ENCODE measurements around the gene SH3PXD2A.
"Not testable (repeated sequence)": the region's sequence is repeated elsewhere in the genome, so short reads cannot be mapped to it uniquely, and the experiment has no call there.

Gene SH3PXD2A

DNA sequence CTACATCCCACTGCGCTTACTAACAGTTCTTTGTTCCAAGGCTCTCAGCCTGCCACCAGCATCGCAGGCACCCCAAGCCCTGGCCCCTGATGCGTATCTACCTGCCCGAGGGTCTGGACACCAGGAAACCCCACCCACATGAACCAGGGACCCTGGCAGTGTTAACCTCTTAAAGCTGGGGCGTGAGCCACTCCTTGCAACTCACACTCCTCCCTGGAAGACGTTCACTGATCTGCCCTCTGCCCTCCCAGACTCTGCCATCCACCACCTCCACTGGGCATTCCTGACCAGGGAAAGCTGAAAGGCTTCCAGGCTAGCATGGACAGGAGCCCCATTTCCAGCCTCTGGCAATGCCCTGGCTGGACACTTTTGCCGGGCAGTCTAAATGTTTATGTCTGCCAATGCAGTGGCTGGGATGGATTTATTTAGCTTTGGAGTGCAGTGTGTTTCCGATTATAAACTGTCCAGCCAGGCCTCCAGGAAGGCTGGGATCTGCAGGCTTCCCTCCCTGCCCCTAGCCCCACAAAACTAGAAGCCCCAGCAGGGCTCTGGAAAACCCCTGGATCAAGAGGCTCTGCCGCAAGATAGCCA, 244.4 kb downstream of the SH3PXD2A start:
- Histone ChIP-seq H3K4me3 (ENCODE audit: low read depth, low read length) (no peak overlapping the region), H3K79me1 (ENCODE audit: low read length) (no peaks in the 10 kb centered on the region), H2AK5ac (ENCODE audit: low read length) (no peak overlapping the region), H3K27ac (ENCODE audit: low read depth, low read length) (no peak overlapping the region), H3K4me1 (ENCODE audit: control insufficient read depth in 1 of 2, insufficient read depth in 2 of 2, low read length in 2 of 2) (peaks cover 0 to 6% of the 10 kb centered on the region in 2 experiments), H3K23ac (ENCODE audit: low read length) (no peak overlapping the region), H3K4ac (ENCODE audit: low read depth, low read length) (no peak overlapping the region), H2BK12ac (ENCODE audit: low read length) (no peak overlapping the region), H3K14ac (ENCODE audit: low read length) (no peak overlapping the region), H2BK5ac (ENCODE audit: low read depth, low read length, poor library complexity) (no peak overlapping the region), H3K9me3 (ENCODE audit: insufficient read depth, low read depth, low read length) (peaks cover 2% of the 10 kb centered on the region), H3K36me3 (ENCODE audit: control insufficient read depth in 1 of 2, insufficient read depth in 2 of 2, low read length in 2 of 2) (peaks cover 2 to 5% of the 10 kb centered on the region in 2 experiments), H3K9ac (ENCODE audit: low read length) (no peak overlapping the region), H3K27me3 (ENCODE audit: insufficient read depth, low read length) (no peaks in the 10 kb centered on the region), H4K12ac (ENCODE audit: low read depth, low read length) (no peak overlapping the region), H2BK120ac (ENCODE audit: insufficient read depth, low read length, poor library complexity) (no peak overlapping the region), H3K79me2 (ENCODE audit: control insufficient read depth, insufficient read depth, low read length, poor library complexity) (no peaks in the 10 kb centered on the region), H3K4me2 (ENCODE audit: low read length) (no peak overlapping the region), H2AFZ (ENCODE audit: insufficient read depth, low read length, poor library complexity) (no peak overlapping the region), H4K91ac (ENCODE audit: low read depth, low read length) (no peak overlapping the region), H3K18ac (ENCODE audit: low read length) (no peak overlapping the region), H4K8ac (ENCODE audit: low read depth, low read length) (no peak overlapping the region)
- DNase-seq = no peak
- no CpG with 5 or more reads among the region's 9 CpGs for WGBS (ENCODE audit: extremely low coverage, insufficient coverage, insufficient read length)

DNA sequence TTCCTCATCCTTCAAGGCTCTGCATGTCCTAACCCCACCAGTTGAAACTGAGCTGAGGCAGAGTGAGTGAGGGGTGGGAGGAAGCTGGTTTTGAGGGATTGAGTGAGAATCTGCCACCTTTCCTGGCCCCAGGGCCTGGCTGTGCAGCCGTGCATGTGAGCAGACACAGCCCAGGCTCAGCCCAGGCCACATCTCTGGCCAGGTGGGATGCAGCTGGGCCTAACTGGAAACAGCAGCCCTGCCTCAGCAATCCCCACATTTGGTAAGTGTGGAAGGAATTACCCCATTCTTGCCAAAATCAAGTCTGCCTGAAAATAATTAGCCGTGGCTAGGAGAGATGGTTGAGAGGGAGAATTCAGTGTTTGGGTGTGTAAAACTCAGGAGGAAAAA, 245.3 kb downstream of the SH3PXD2A start:
- H3K14ac ChIP-seq (ENCODE audit: low read length) = no peak overlapping the region
- H3K9me3 ChIP-seq (ENCODE audit: insufficient read depth, low read depth, low read length) = peaks cover 5% of the 10 kb centered on the region
- no peaks in the 10 kb centered on the region for H3K27me3 ChIP-seq (ENCODE audit: insufficient read depth, low read length)
- WGBS (ENCODE audit: extremely low coverage, insufficient coverage, insufficient read length) = no CpG with 5 or more reads among the region's 2 CpGs
- no peak overlapping the region for H3K4ac ChIP-seq (ENCODE audit: low read depth, low read length)
- H2BK5ac ChIP-seq (ENCODE audit: low read depth, low read length, poor library complexity) = no peak overlapping the region
- no peak overlapping the region for H2AK5ac ChIP-seq (ENCODE audit: low read length)
- no peak overlapping the region for H3K4me3 ChIP-seq (ENCODE audit: low read depth, low read length)
- no peak overlapping the region for H4K91ac ChIP-seq (ENCODE audit: low read depth, low read length)
- no peak overlapping the region for H3K4me2 ChIP-seq (ENCODE audit: low read length)
- H3K4me1 ChIP-seq (ENCODE audit: control insufficient read depth in 1 of 2, insufficient read depth in 2 of 2, low read length in 2 of 2) = no peaks in the 10 kb centered on the region
- no peak overlapping the region for H3K18ac ChIP-seq (ENCODE audit: low read length)
- peaks cover 3 to 8% of the 10 kb centered on the region in 2 experiments for H3K36me3 ChIP-seq (ENCODE audit: control insufficient read depth in 1 of 2, insufficient read depth in 2 of 2, low read length in 2 of 2)
- H3K79me2 ChIP-seq (ENCODE audit: control insufficient read depth, insufficient read depth, low read length, poor library complexity) = no peaks in the 10 kb centered on the region
- H2BK12ac ChIP-seq (ENCODE audit: low read length) = no peak overlapping the region
- H2AFZ ChIP-seq (ENCODE audit: insufficient read depth, low read length, poor library complexity) = no peak overlapping the region
- H4K8ac ChIP-seq (ENCODE audit: low read depth, low read length) = no peak overlapping the region
- no peaks in the 10 kb centered on the region for H3K79me1 ChIP-seq (ENCODE audit: low read length)
- H4K12ac ChIP-seq (ENCODE audit: low read depth, low read length) = no peak overlapping the region
- H3K9ac ChIP-seq (ENCODE audit: low read length) = no peak overlapping the region
- no peak overlapping the region for H3K27ac ChIP-seq (ENCODE audit: low read depth, low read length)
- no peak for DNase-seq
- H2BK120ac ChIP-seq (ENCODE audit: insufficient read depth, low read length, poor library complexity) = no peak overlapping the region
- no peak overlapping the region for H3K23ac ChIP-seq (ENCODE audit: low read length)

DNA sequence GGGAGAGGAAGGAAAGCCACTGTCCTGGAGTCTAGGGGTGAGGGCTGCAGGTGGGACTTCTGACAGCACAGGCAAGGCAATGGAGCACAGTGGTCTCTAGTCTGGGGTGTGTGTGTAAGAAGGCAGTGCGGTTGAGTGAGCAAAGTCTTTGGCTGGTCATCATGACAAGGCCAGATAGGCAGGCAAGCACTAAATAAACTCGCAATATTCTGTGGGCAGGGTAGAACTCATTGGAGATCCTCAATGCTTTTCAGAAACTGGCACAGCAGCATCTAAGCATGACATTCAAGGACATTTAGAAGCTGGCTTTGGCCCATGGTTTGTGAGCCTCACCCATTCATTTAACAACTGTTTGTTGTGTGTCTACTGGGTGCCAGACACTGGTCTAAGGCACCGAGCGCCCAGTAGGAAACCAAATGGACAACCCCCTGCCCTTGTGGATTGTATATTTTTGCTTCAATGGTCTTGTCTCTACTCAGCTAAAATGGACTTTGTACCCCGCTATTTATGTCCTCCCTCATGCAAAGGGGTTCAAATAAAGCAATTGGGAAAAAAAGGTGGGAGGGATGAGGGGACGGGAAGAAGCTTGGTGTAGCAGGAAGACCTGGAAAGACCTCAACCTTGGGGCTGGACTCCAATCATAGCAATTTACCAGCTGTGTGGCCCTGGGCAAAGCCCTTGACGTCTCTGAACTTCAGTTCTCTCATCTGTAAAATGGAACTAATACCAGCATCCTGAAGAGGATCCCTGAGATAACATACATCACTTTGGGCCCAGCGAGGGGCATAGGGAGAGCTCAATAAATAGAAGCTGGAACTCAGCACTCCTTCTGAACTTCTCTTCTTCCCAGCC, 245.9 kb downstream of the SH3PXD2A start:
- Histone ChIP-seq H3K79me2 (ENCODE audit: control insufficient read depth, insufficient read depth, low read length, poor library complexity) (no peaks in the 10 kb centered on the region), H2BK5ac (ENCODE audit: low read depth, low read length, poor library complexity) (no peak overlapping the region), H2AFZ (ENCODE audit: insufficient read depth, low read length, poor library complexity) (no peak overlapping the region), H4K8ac (ENCODE audit: low read depth, low read length) (no peak overlapping the region), H3K18ac (ENCODE audit: low read length) (no peak overlapping the region), H3K36me3 (ENCODE audit: control insufficient read depth in 1 of 2, insufficient read depth in 2 of 2, low read length in 2 of 2) (peaks cover 6 to 8% of the 10 kb centered on the region in 2 experiments), H3K4ac (ENCODE audit: low read depth, low read length) (no peak overlapping the region), H2BK120ac (ENCODE audit: insufficient read depth, low read length, poor library complexity) (no peak overlapping the region), H3K4me2 (ENCODE audit: low read length) (no peak overlapping the region), H3K4me3 (ENCODE audit: low read depth, low read length) (no peak overlapping the region), H3K4me1 (ENCODE audit: control insufficient read depth in 1 of 2, insufficient read depth in 2 of 2, low read length in 2 of 2) (no peaks in the 10 kb centered on the region), H3K27ac (ENCODE audit: low read depth, low read length) (no peak overlapping the region), H3K79me1 (ENCODE audit: low read length) (no peaks in the 10 kb centered on the region), H4K91ac (ENCODE audit: low read depth, low read length) (no peak overlapping the region), H4K12ac (ENCODE audit: low read depth, low read length) (no peak overlapping the region), H2BK12ac (ENCODE audit: low read length) (no peak overlapping the region), H3K27me3 (ENCODE audit: insufficient read depth, low read length) (no peaks in the 10 kb centered on the region), H2AK5ac (ENCODE audit: low read length) (no peak overlapping the region), H3K23ac (ENCODE audit: low read length) (no peak overlapping the region), H3K9me3 (ENCODE audit: insufficient read depth, low read depth, low read length) (peaks cover 5% of the 10 kb centered on the region), H3K14ac (ENCODE audit: low read length) (no peak overlapping the region), H3K9ac (ENCODE audit: low read length) (no peak overlapping the region)
- WGBS (ENCODE audit: extremely low coverage, insufficient coverage, insufficient read length) = no CpG with 5 or more reads among the region's 8 CpGs
- DNase-seq = no peak

DNA sequence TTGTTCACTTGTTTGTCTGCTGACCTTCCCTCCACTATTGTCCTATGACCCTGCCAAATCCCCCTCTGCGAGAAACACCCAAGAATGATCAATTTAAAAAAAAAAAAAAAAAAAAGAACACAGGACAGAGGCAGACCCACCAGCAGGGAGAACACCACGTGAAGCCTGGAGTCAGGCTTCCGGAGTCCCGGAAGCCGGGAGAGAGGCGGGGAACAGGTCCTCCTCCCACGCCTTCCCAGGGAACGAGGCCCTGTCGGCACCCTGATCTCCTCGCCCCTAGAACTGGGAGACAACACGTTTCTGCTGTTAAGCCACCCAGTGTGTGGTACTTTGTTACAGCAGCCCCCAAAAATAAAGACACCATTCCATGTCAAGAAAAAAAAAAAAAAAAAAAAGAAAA, 247.3 kb downstream of the SH3PXD2A start:
- H3K27ac ChIP-seq (ENCODE audit: low read depth, low read length); H3K4me2 ChIP-seq (ENCODE audit: low read length); H3K4me3 ChIP-seq (ENCODE audit: low read depth, low read length); H3K4me1 ChIP-seq (ENCODE audit: control insufficient read depth in 1 of 2, insufficient read depth in 2 of 2, low read length in 2 of 2); H2AK5ac ChIP-seq (ENCODE audit: low read length); DNase-seq; H3K4ac ChIP-seq (ENCODE audit: low read depth, low read length); H3K14ac ChIP-seq (ENCODE audit: low read length); H4K12ac ChIP-seq (ENCODE audit: low read depth, low read length); H3K9me3 ChIP-seq (ENCODE audit: insufficient read depth, low read depth, low read length); H2BK12ac ChIP-seq (ENCODE audit: low read length); H2AFZ ChIP-seq (ENCODE audit: insufficient read depth, low read length, poor library complexity); H2BK120ac ChIP-seq (ENCODE audit: insufficient read depth, low read length, poor library complexity); H3K79me1 ChIP-seq (ENCODE audit: low read length); H3K23ac ChIP-seq (ENCODE audit: low read length); H4K91ac ChIP-seq (ENCODE audit: low read depth, low read length); H3K27me3 ChIP-seq (ENCODE audit: insufficient read depth, low read length); H3K79me2 ChIP-seq (ENCODE audit: control insufficient read depth, insufficient read depth, low read length, poor library complexity); H3K18ac ChIP-seq (ENCODE audit: low read length); H3K9ac ChIP-seq (ENCODE audit: low read length); H2BK5ac ChIP-seq (ENCODE audit: low read depth, low read length, poor library complexity); H4K8ac ChIP-seq (ENCODE audit: low read depth, low read length): not testable (repeated sequence)
- no CpG with 5 or more reads among the region's 11 CpGs for WGBS (ENCODE audit: extremely low coverage, insufficient coverage, insufficient read length)
- H3K36me3 ChIP-seq (ENCODE audit: control insufficient read depth in 1 of 2, insufficient read depth in 2 of 2, low read length in 2 of 2) = peaks cover 7 to 11% of the 10 kb centered on the region in 2 experiments

All from trophoblast cell (in vitro differentiated cells and primary cell).